HG02623 (cell line): ENCODE results near the gene GLCE.
"Not testable (repeated sequence)": the region's sequence is repeated elsewhere in the genome, so short reads cannot be mapped to it uniquely, and the experiment has no call there.

Experiments used
- ATAC-seq: cut with Tn5 transposase; IDR thresholded peaks from one replicate; pipeline ENCODE4 v1.9.1; 2021; ENCODE audit warnings: moderate library complexity; ENCODE audit not compliant: unreplicated experiment

Gene GLCE

DNA sequence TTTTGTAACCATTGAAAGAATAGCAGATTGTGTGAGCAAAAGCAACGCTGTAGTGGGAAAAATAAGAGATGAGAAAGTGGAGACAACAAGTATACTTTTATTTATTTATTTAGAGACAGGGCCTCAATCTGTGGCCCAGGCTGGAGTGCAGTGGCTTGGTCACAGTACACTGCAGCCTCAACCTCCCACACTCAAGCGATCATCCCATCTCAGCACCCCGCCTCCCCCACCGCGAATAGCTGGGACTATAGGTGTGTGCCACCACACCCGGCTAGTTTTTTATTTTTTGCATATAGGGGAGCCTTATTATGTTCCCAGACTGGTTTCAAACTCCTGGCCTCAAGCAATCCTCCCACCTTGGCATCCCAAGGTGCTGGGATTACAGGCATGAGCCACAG is 1.6 kb upstream of the GLCE start:
- ATAC-seq, result no peak

DNA sequence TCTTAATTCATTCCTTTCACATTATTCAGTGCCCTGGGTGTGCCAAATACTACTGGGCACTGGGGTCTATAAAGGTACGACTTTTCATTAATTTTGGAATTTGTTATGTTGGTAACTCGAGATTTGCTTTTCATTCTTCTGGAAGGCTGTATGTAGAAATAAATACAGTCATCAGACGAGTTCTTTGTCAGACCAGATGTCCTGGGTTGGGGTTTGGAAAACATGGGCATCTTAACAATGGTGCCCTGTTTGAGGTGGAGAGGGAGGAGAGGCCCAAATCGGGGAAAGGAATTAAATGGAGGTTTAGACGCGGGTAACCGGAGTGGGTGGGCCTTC is 662 bp upstream of the GLCE start:
- ATAC-seq, result no peak

GRCh38 chr15:69161079-69161877 is 843 bp downstream of the GLCE start:
- no peak for ATAC-seq

GRCh38 chr15:69161878-69162213 is 1.4 kb downstream of the GLCE start:
- no peak for ATAC-seq

- no peak for ATAC-seq
Measured at GRCh38 chr15:69163141-69163669, 2.8 kb downstream of the GLCE start.

DNA sequence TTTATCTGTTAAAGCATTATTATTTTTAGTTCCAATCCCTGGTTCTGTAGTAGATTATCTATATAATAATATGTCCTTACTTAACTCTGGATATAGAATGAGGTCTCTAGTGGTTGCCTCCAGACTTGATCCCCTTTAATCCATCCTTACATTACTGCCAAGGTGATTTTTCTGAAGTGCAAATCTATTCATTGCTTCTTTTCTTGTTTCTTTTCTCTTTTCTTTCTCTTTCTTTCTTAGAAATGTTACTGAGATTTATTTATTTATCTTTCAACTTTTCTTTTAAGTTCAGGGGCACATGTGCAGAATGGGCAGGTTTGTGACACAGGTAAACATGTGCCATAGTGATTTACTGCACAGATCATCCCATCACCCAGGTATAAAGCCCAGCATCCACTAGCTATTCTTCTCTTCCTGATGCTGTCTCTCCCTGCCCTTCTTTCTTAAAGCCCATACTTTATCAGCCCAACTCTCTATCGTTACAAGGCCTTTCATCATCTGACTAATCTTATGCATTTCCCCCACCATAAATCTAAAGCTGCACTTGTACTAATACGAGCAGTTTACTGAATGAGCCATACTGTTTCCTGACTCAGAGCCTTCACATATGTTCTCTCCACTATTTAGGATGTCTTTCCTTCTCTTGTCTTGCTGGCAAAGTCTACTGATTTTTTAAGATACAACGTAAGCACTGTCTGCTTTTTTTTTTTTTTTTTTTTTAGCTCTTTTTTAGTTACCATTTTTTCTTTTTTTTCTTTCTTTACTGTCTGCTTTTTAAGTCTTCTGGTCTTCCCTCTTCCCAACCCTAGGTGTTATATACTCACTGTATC is 4.6 kb downstream of the GLCE start:
- ATAC-seq, result no peak

- no peak for ATAC-seq
Measured at GRCh38 chr15:69165637-69166025, 5.2 kb downstream of the GLCE start.

DNA sequence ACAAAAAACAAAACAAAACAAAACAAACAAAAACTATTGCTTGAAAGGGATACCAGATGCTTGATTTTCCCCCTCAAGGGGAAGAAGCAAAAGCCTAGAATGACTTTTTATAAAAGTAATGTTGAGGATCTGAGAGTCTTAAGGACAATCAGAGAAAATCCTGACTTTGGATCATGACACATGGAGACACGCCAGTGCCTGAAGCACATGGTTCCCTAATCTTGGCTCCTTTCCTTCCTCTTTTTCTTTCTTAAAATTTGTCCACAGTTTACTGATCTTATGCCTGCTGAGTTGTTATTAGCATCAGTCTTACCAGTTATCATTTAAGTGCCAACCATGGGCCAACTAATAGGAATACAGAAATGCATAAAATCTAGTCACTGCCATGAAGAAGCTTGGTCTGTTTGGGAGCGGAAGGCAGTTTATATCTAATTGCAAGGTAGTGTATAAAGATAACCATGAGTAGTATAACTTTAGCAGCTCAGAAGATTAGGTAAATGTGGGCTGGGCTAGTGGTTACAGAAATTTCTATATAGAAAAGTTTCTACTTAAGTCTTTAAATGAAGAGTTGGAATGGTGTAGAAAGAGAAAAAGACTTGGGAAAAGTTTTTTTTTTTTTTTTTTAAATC is 6.9 kb downstream of the GLCE start:
- ATAC-seq, result no peak

DNA sequence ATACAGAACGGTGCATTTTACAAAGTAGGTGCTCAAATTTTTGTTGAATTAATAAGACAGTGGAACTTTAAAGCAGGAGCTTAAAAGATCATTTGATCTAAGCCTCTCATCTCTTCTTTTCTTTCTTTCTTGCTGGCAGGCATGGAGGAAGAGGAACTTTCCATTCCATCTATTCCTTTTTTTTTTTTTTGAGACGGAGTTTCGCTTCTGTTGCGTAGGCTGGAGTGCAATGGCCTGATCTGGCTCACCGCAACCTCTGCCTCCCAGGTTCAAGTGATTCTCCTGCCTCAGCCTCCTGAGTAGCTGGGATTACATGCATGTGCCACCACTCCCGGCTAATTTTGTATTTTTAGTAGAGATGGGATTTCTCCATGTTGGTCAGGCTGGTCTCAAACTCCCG is 7.9 kb downstream of the GLCE start:
- ATAC-seq, result not testable (repeated sequence)

GRCh38 chr15:69169540-69169939 is 9.1 kb downstream of the GLCE start:
- ATAC-seq, result not testable (repeated sequence)

GRCh38 chr15:69170597-69170996 is 10.2 kb downstream of the GLCE start:
- no peak for ATAC-seq

DNA sequence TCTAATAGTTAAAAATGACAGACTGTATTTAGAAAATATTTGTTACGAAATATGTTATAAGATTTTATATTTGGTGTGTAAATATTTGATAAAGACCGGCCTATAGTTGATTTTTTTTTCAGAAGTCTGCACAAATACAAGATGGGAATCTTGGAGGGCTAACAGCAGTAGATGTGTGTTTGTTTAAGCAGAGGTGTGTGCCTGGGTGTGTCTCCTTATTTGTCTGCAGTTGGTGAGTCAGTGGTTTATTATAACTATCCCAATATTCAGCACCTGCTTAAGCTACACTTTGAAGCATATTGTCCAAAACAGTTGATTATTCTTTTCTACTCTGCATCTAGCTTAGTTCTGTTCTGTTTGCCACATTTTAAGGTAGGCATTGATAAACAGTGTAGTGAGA is 12.4 kb downstream of the GLCE start:
- ATAC-seq, result no peak

- no peak for ATAC-seq
Measured at GRCh38 chr15:69175536-69175935, 15.1 kb downstream of the GLCE start.

DNA sequence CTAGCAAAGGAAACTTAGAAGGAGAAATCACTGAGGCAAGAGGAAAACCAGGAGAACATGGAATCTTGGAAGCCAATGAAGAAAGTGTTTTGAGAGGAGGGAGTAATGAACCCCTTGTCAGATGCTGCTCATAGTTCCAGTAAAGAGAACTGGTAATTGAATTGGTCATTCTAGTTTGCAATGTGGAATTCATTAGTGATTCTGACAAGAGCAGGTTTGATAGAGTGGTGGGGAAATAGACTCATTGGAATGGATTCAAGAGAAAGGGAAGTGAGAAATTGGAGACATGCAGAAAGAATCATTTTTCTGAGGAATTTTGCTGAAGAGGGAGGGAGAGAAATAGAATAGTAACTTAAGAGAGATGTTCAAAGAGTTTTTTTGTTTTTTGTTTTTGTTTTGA is 21.0 kb downstream of the GLCE start:
- ATAC-seq, result no peak

- no peak for ATAC-seq
Measured at GRCh38 chr15:69185216-69185615, 24.8 kb downstream of the GLCE start.

DNA sequence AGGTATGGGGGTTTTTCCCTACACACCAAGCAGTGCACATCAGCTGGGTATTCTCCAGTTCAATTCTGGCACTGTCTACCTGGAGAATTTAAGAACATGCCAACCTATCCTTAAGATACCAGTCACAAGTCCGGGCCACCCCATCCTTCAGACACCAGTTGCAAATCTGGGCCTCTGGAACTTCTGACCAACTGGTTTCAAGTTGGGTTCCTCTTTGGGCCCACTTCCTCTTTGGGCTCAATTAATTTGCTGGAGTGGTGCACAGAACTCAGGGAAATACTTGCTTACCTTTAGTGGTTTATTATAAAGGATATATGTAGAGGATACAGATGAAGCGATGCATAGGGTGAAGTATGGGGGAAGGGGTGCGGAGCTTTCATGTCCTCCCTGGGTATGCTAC is 25.3 kb downstream of the GLCE start:
- ATAC-seq, result no peak

DNA sequence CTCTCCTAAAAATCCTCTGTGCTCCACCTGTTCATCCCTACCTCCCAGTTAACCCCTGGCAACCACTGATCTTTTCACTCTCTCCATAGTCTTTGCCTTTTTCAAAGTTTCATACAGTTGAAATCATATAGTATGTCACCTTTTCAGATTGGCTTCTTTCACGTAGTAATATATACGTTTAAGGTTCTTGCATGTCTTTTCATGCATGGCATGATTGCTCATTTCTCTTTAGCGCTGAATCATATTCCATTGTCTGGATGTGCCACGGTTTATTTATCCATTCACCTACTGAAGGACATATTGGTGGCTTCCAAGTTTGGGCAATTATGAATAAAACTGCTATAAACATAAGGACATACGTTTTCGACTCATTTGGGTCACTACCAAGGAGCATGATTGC is 28.7 kb downstream of the GLCE start:
- no peak for ATAC-seq

- no peak for ATAC-seq
Measured at GRCh38 chr15:69190091-69190490, 29.7 kb downstream of the GLCE start.

GRCh38 chr15:69190504-69190903 is 30.1 kb downstream of the GLCE start:
- no peak for ATAC-seq

- no peak for ATAC-seq
Measured at GRCh38 chr15:69194025-69194827, 33.8 kb downstream of the GLCE start.

- no peak for ATAC-seq
Measured at GRCh38 chr15:69194854-69195253, 34.4 kb downstream of the GLCE start.
